PC-9 (cell line): ENCODE data around the gene MYO10. TPM values are rescaled to one million over a fixed set of nuclear protein-coding genes. Genes with fewer than 3 reads are reported as not detected.
"Not testable (repeated sequence)": the region's sequence is repeated elsewhere in the genome, so short reads cannot be mapped to it uniquely, and the experiment has no call there.

Experiments
- BruUV-seq: library from RNA; stranded (reverse); fragments of 400-500 nt; replicated peaks from 2 replicates; lab custom pipeline; 2021; lab: Mats Ljungman, UMichigan
- CTCF ChIA-PET: fragments of 300-600 bp; sonication (Branson Sonifier 250); formaldehyde crosslinking; loops from one replicate; lab custom pipeline; 2022; ENCODE audit warnings: antibody characterized with exemption; lab: Charles Lee
- POLR2A ChIA-PET: fragments of 300-600 bp; sonication (Branson Sonifier 250); formaldehyde crosslinking; loops from one replicate; lab custom pipeline; 2022; ENCODE audit warnings: antibody characterized with exemption; ENCODE audit not compliant: unreplicated experiment; lab: Charles Lee
- DNase-seq, 2 experiments: peaks; one replicate each; pipeline versions ENCODE4 v3.0.0 to v3.0.0-alpha.2; 2015 to 2022; ENCODE audit warnings: mixed read lengths in 1 of 2
- H2AFZ ChIP-seq: fragments of 200-600 bp; sonication (generic); 2 replicates; pipeline ENCODE4 v1.8.1; 2017; ENCODE audit warnings: antibody characterized with exemption
- H3F3A ChIP-seq: fragments of 200-600 bp; sonication (generic); 2 replicates; pipeline ENCODE4 v1.8.1; 2017; ENCODE audit warnings: antibody characterized with exemption, mild to moderate bottlenecking, low read depth; ENCODE audit not compliant: insufficient read depth
- H3K27ac ChIP-seq: fragments of 200-600 bp; sonication (generic); 2 replicates; pipeline ENCODE4 v1.6.1; 2016; ENCODE audit warnings: mixed run types
- H3K27me3 ChIP-seq: fragments of 200-600 bp; sonication (generic); 2 replicates; pipeline ENCODE4 v1.6.1; 2016; ENCODE audit warnings: low read depth, mixed run types; ENCODE audit not compliant: insufficient read depth
- H3K36me3 ChIP-seq: fragments of 200-600 bp; sonication (generic); 2 replicates; pipeline ENCODE4 v1.6.1; 2016; ENCODE audit warnings: low read depth, mixed run types
- H3K4me1 ChIP-seq: fragments of 200-600 bp; sonication (generic); replicated peaks from 2 replicates; pipeline ENCODE4 v1.6.1; 2016; ENCODE audit warnings: mixed run types; ENCODE audit not compliant: insufficient read depth
- H3K4me2 ChIP-seq: fragments of 200-600 bp; sonication (generic); 2 replicates; pipeline ENCODE4 v1.6.1; 2017; ENCODE audit warnings: mixed run types
- H3K4me3 ChIP-seq: fragments of 200-600 bp; sonication (generic); 2 replicates; pipeline ENCODE4 v1.6.1; 2016; ENCODE audit warnings: mixed run types
- H3K79me2 ChIP-seq: fragments of 200-600 bp; sonication (generic); 2 replicates; pipeline ENCODE4 v1.6.1; 2017; ENCODE audit warnings: low read depth, mixed run types
- H3K9me2 ChIP-seq: fragments of 200-600 bp; sonication (generic); 2 replicates; pipeline ENCODE4 v1.8.1; 2017; ENCODE audit warnings: mild to moderate bottlenecking; ENCODE audit not compliant: insufficient read depth
- H3K9me3 ChIP-seq: fragments of 200-600 bp; sonication (generic); 2 replicates; pipeline ENCODE4 v1.8.1; 2016; ENCODE audit warnings: low read depth; ENCODE audit not compliant: insufficient read depth
- H4K20me1 ChIP-seq: fragments of 200-600 bp; sonication (generic); 2 replicates; pipeline ENCODE4 v1.8.1; 2017; ENCODE audit not compliant: insufficient read depth
- CTCF ChIP-seq: fragments of 200-600 bp; sonication (generic); conservative IDR thresholded peaks from 2 replicates; pipeline ENCODE4 v1.6.1; 2017; ENCODE audit warnings: mixed run types, antibody characterized with exemption, mild to moderate bottlenecking, moderate library complexity
- EZH2 ChIP-seq: fragments of 200-600 bp; sonication (generic); IDR thresholded peaks from 2 replicates; pipeline ENCODE4 v1.8.0; 2017; ENCODE audit warnings: antibody characterized with exemption, low read depth
- intact Hi-C: fragments of 100-400 bp; cut with micrococcal nuclease; formaldehyde crosslinking; loops from one replicate; pipeline ENCODE4 v1.10.0; 2022; ENCODE audit not compliant: unreplicated experiment
- total RNA-seq: library from RNA; stranded (reverse); gene quantifications from 2 replicates; pipeline ENCODE4 v1.2.3, GENCODE V29; 2021

MYO10 gene
- total RNA-seq, 1 experiment from 2014 or later, result 92.8 TPM

GRCh38 chr5:16759147-16759773 is 176.8 kb downstream of the MYO10 start:
- TF ChIP-seq CTCF, result no peak
- no peak for TF ChIP-seq EZH2
- H3K4me3 ChIP-seq, result no peak overlapping the region
- BruUV-seq, result no TSS peak
- H3F3A ChIP-seq, result no peaks in the 10 kb centered on the region
- no peak overlapping the region for H3K4me2 ChIP-seq
- H3K36me3 ChIP-seq, result peaks cover 14% of the 10 kb centered on the region
- no peaks in the 10 kb centered on the region for H3K9me3 ChIP-seq
- no peak for DNase-seq
- no peaks in the 10 kb centered on the region for H4K20me1 ChIP-seq
- H3K79me2 ChIP-seq, result no peaks in the 10 kb centered on the region
- no peaks in the 10 kb centered on the region for H3K27me3 ChIP-seq
- H3K9me2 ChIP-seq, result no peaks in the 10 kb centered on the region
- CTCF ChIA-PET, result interaction anchor here (0.6 kb wide), 1 partner anchor 11 kb away, joined by 3 read pairs; no protein-coding TSS in a partner anchor
- H3K27ac ChIP-seq, result no peak overlapping the region
- intact Hi-C loops, result no loop called here
- no peaks in the 10 kb centered on the region for H3K4me1 ChIP-seq
- POLR2A ChIA-PET, result no interaction called here
- no peak overlapping the region for H2AFZ ChIP-seq

- no peaks in the 10 kb centered on the region for H3F3A ChIP-seq
- H3K4me3 ChIP-seq, result no peak overlapping the region
- H2AFZ ChIP-seq, result no peak overlapping the region
- intact Hi-C loops, result no loop called here
- no peaks in the 10 kb centered on the region for H3K79me2 ChIP-seq
- peaks cover 9% of the 10 kb centered on the region for H3K36me3 ChIP-seq
- no peaks in the 10 kb centered on the region for H3K9me3 ChIP-seq
- CTCF ChIA-PET, result no interaction called here
- no peak overlapping the region for H3K4me2 ChIP-seq
- H3K9me2 ChIP-seq, result no peaks in the 10 kb centered on the region
- POLR2A ChIA-PET, result no interaction called here
- DNase-seq, result no peak
- no peaks in the 10 kb centered on the region for H4K20me1 ChIP-seq
- H3K4me1 ChIP-seq, result no peaks in the 10 kb centered on the region
- BruUV-seq, result no TSS peak
- H3K27ac ChIP-seq, result no peak overlapping the region
- H3K27me3 ChIP-seq, result no peaks in the 10 kb centered on the region
- TF ChIP-seq EZH2, result no peak
- no peak for TF ChIP-seq CTCF
These were observed 178.0 kb downstream of the MYO10 start for GRCh38 chr5:16757989-16758501.

GRCh38 chr5:16757577-16757976 is 178.5 kb downstream of the MYO10 start:
- H3K27me3 ChIP-seq, H3K9me2 ChIP-seq, DNase-seq, H3F3A ChIP-seq, CTCF ChIA-PET, H3K27ac ChIP-seq, H3K4me2 ChIP-seq, BruUV-seq, H2AFZ ChIP-seq, H3K79me2 ChIP-seq, H3K4me3 ChIP-seq, H4K20me1 ChIP-seq, H3K4me1 ChIP-seq, intact Hi-C loops, H3K9me3 ChIP-seq, H3K36me3 ChIP-seq: not testable (repeated sequence)
- POLR2A ChIA-PET, result interaction anchor here (0.6 kb wide), 1 partner anchor 687 kb away, joined by 21 read pairs; no protein-coding TSS in a partner anchor
